Keratinocyte (primary cell): ENCODE results near the gene EEIG2. TPM values are rescaled to one million over a fixed set of nuclear protein-coding genes. Genes with fewer than 3 reads are reported as not detected.
"Not testable (repeated sequence)": the region's sequence is repeated elsewhere in the genome, so short reads cannot be mapped to it uniquely, and the experiment has no call there.

Experiments
- DNase-seq: peaks from one replicate; pipeline ENCODE4 v3.0.0-alpha.2; 2011; ENCODE audit warnings: low read depth, missing footprints, low spot score
- FAIRE-seq: peaks from 2 replicates; lab custom pipeline; 2011; peaks lifted over from hg19 to GRCh38; lab: Jason Lieb, UNC
- H2AFZ ChIP-seq: 2 replicates; pipeline ENCODE4 v1.6.0; 2012; ENCODE audit warnings: low read length, control low read depth, inconsistent platforms; ENCODE audit not compliant: control insufficient read depth
- H3K27ac ChIP-seq: 2 replicates; pipeline ENCODE4 v1.5.1; 2011; ENCODE audit warnings: low read length; ENCODE audit not compliant: control insufficient read depth, insufficient read depth
- H3K27me3 ChIP-seq: 3 replicates; pipeline ENCODE4 v1.6.0; 2011; ENCODE audit warnings: low read length; ENCODE audit not compliant: control insufficient read depth, insufficient read depth; ENCODE audit errors: extremely low read depth
- H3K36me3 ChIP-seq, 2 experiments: 2 replicates in 1 of 2; 3 replicates in 1 of 2; pipeline ENCODE4 v1.5.1; 2011; ENCODE audit warnings: low read length in 2 of 2, mild to moderate bottlenecking in 1 of 2; ENCODE audit not compliant: control insufficient read depth in 2 of 2, insufficient read depth in 2 of 2; ENCODE audit errors: extremely low read depth in 1 of 2
- H3K4me1 ChIP-seq: 3 replicates; pipeline ENCODE4 v1.5.1; 2011; ENCODE audit warnings: low read length; ENCODE audit not compliant: control insufficient read depth, insufficient read depth; ENCODE audit errors: extremely low read depth
- H3K4me2 ChIP-seq: 3 replicates; pipeline ENCODE4 v1.6.0; 2011; ENCODE audit warnings: low read depth, low read length; ENCODE audit not compliant: control insufficient read depth, insufficient read depth; ENCODE audit errors: extremely low read depth
- H3K4me3 ChIP-seq, 3 experiments: fragments of 200-600 bp in 1 of 3; sonication (generic) in 1 of 3; 2 replicates in 2 of 3; 3 replicates in 1 of 3; pipeline ENCODE4 v1.5.1; 2011 to 2016; ENCODE audit warnings: low read length in 3 of 3, mild to moderate bottlenecking in 3 of 3, control low read depth in 2 of 3, inconsistent platforms in 1 of 3, low read depth in 1 of 3, mixed read lengths in 1 of 3, mixed run types in 1 of 3, moderate library complexity in 1 of 3; ENCODE audit not compliant: control insufficient read depth in 2 of 3, insufficient read depth in 2 of 3; ENCODE audit errors: extremely low read depth in 1 of 3
- H3K79me2 ChIP-seq: 2 replicates; pipeline ENCODE4 v1.6.0; 2012; ENCODE audit warnings: low read length; ENCODE audit not compliant: control insufficient read depth, insufficient read depth
- H3K9ac ChIP-seq: 3 replicates; pipeline ENCODE4 v1.6.0; 2011; ENCODE audit warnings: low read length; ENCODE audit not compliant: control insufficient read depth, insufficient read depth; ENCODE audit errors: extremely low read depth
- H3K9me1 ChIP-seq: 3 replicates; pipeline ENCODE4 v1.6.0; 2011; ENCODE audit warnings: low read length; ENCODE audit not compliant: control insufficient read depth, insufficient read depth; ENCODE audit errors: extremely low read depth
- H3K9me3 ChIP-seq: 2 replicates; pipeline ENCODE4 v1.5.1; 2012; ENCODE audit warnings: low read depth, low read length; ENCODE audit not compliant: control insufficient read depth
- H4K20me1 ChIP-seq: 3 replicates; pipeline ENCODE4 v1.6.0; 2011; ENCODE audit warnings: low read length; ENCODE audit not compliant: control insufficient read depth, insufficient read depth; ENCODE audit errors: extremely low read depth
- EZH2 ChIP-seq: IDR thresholded peaks from one replicate; pipeline ENCODE4 v1.6.1; 2012; ENCODE audit warnings: inconsistent platforms, mild to moderate bottlenecking, low read length, moderate library complexity
- dilution Hi-C: fragments of 300-500 bp; cut with MboI; formaldehyde crosslinking; loops from one replicate; pipeline ENCODE4 v1.7.0; 2020; ENCODE audit warnings: low sequenced_read_pairs; ENCODE audit not compliant: extremely low pct_ligation_motif_present
- polyA plus RNA-seq, 5 experiments: library from polyadenylated mRNA; depleted of rRNA in 3 of 5; stranded (reverse) in 3 of 5; stranded (forward) in 1 of 5; unstranded in 1 of 5; fragments of >200 nt; gene quantifications; 1 replicate in 1 of 5; 2 replicates in 3 of 5; 3 replicates in 1 of 5; pipeline versions ENCODE4 v1.2.1 to v1.2.3, GENCODE V29; 2011 to 2012; ENCODE audit warnings: missing spikeins in 2 of 5, low read depth in 1 of 5, low replicate concordance in 1 of 5
- TF ChIP-seq, protein P1 (sequence below), 3 experiments: IDR thresholded peaks in 1 of 3; conservative IDR thresholded peaks in 1 of 3; optimal IDR thresholded peaks in 1 of 3; 2 replicates in 2 of 3; 3 replicates in 1 of 3; pipeline versions ENCODE3 to v1.5.1; 2011; ENCODE audit warnings: low read length in 3 of 3, mild to moderate bottlenecking in 3 of 3, moderate library complexity in 2 of 3, control low read depth in 1 of 3, inconsistent platforms in 1 of 3; ENCODE audit not compliant: insufficient read depth in 2 of 3; ENCODE audit errors: extremely low read depth in 1 of 3

EEIG2 gene
- polyA plus RNA-seq, 1 donor (not counting 4 experiments of a cell fraction or from before 2014, with no cell fraction given) = 2.0 TPM

- H2AFZ ChIP-seq = no peak overlapping the region
- no peak for TF ChIP-seq EZH2
- TF ChIP-seq, protein P1, sequence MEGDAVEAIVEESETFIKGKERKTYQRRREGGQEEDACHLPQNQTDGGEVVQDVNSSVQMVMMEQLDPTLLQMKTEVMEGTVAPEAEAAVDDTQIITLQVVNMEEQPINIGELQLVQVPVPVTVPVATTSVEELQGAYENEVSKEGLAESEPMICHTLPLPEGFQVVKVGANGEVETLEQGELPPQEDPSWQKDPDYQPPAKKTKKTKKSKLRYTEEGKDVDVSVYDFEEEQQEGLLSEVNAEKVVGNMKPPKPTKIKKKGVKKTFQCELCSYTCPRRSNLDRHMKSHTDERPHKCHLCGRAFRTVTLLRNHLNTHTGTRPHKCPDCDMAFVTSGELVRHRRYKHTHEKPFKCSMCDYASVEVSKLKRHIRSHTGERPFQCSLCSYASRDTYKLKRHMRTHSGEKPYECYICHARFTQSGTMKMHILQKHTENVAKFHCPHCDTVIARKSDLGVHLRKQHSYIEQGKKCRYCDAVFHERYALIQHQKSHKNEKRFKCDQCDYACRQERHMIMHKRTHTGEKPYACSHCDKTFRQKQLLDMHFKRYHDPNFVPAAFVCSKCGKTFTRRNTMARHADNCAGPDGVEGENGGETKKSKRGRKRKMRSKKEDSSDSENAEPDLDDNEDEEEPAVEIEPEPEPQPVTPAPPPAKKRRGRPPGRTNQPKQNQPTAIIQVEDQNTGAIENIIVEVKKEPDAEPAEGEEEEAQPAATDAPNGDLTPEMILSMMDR (optimal IDR thresholded peaks at IDR 0.05 in 1 of 3, IDR thresholded peaks at IDR 0.05 in 1 of 3, conservative IDR thresholded peaks at IDR 0.05 in 1 of 3; ENCODE audit: extremely low read depth in 1 of 3, insufficient read depth in 2 of 3, low read length in 3 of 3) = no peak
- DNase-seq (no peak), FAIRE-seq (no peak)
- H3K36me3 ChIP-seq = no peaks in the 10 kb centered on the region
- no peaks in the 10 kb centered on the region for H3K4me1 ChIP-seq
- H3K4me3 ChIP-seq = no peak overlapping the region
- H3K9ac ChIP-seq = no peak overlapping the region
- no peak overlapping the region for H3K4me2 ChIP-seq
- dilution Hi-C loops = no loop called here
- H3K9me1 ChIP-seq = no peaks in the 10 kb centered on the region
- H3K79me2 ChIP-seq = no peaks in the 10 kb centered on the region
- no peaks in the 10 kb centered on the region for H3K27me3 ChIP-seq
- H4K20me1 ChIP-seq = no peaks in the 10 kb centered on the region
- H3K9me3 ChIP-seq = no peaks in the 10 kb centered on the region
- no peak overlapping the region for H3K27ac ChIP-seq
These were observed 25.1 kb upstream of the EEIG2 start for GRCh38 chr1:108534759-108535158.

DNA sequence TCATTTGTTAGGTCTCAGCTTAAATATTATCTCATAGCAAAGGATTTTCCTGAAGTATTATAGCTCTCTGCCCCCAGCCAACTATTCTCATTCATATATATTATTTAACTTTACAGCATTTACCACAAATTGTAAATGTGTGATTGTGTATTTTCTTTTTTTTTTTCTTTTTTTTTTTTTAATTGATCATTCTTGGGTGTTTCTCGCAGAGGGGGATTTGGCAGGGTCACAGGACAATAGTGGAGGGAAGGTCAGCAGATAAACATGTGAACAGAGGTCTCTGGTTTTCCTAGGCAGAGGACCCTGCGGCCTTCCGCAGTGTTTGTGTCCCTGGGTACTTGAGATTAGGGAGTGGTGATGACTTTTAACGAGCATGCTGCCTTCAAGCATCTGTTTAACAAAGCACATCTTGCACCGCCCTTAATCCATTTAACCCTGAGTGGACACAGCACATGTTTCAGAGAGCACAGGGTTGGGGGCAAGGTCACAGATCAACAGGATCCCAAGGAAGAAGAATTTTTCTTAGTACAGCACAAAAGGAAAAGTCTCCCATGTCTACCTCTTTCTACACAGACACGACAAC, 24.5 kb upstream of the EEIG2 start:
- H3K4me3 ChIP-seq, H3K27ac ChIP-seq, FAIRE-seq, H3K9me1 ChIP-seq, H3K4me1 ChIP-seq, dilution Hi-C loops, H3K9me3 ChIP-seq, H3K79me2 ChIP-seq, H3K36me3 ChIP-seq, DNase-seq, H2AFZ ChIP-seq, H3K9ac ChIP-seq, H3K4me2 ChIP-seq, H4K20me1 ChIP-seq, H3K27me3 ChIP-seq: not testable (repeated sequence)

GRCh38 chr1:108536021-108536420, 23.9 kb upstream of the EEIG2 start:
- H3K4me3 ChIP-seq, FAIRE-seq, dilution Hi-C loops, H2AFZ ChIP-seq, H3K27ac ChIP-seq, H4K20me1 ChIP-seq, H3K9me1 ChIP-seq, H3K4me2 ChIP-seq, H3K9ac ChIP-seq, H3K4me1 ChIP-seq, H3K9me3 ChIP-seq, H3K27me3 ChIP-seq, H3K36me3 ChIP-seq, H3K79me2 ChIP-seq, DNase-seq: not testable (repeated sequence)

DNA sequence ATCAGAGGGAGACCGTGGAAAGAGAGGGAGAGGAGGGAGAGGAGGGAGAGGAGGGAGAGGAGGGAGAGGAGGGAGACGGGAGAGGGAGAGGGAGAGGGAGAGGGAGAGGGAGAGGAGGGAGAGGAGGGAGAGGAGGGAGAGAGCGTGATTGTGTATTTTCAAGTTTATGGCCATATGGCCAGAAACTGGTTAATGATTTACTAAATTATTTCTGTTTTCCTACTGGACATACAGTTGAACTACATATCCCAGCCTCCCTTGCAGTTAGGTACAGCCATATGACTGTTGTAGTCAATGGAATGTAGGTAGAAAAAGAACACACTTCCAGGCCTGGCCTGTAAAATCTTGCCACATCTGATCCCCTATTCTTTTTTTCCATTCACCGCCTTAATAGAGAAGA, 23.1 kb upstream of the EEIG2 start:
- H3K27ac ChIP-seq, H3K9ac ChIP-seq, FAIRE-seq, H3K4me2 ChIP-seq, H3K79me2 ChIP-seq, H2AFZ ChIP-seq, DNase-seq, H3K27me3 ChIP-seq, H3K9me3 ChIP-seq, H3K4me3 ChIP-seq, H4K20me1 ChIP-seq, H3K9me1 ChIP-seq, H3K4me1 ChIP-seq, H3K36me3 ChIP-seq, dilution Hi-C loops: not testable (repeated sequence)
